CD4-positive, alpha-beta T cell (primary cell): ENCODE results near the gene CENPL. TPM values are rescaled to one million over a fixed set of nuclear protein-coding genes. Genes with fewer than 3 reads are reported as not detected.

ENCODE experiments used
- ATAC-seq: fragments of 200-7000 bp; cut with Tn5 transposase; one replicate; pipeline ENCODE4 v1.10.0; 2022; ENCODE audit warnings: mild to moderate bottlenecking; ENCODE audit not compliant: poor library complexity
- CTCF ChIA-PET: fragments of 350-600 bp; sonication (Branson Sonifier 250); formaldehyde crosslinking; loops from one replicate; lab custom pipeline; 2021; ENCODE audit warnings: antibody characterized with exemption, inconsistent platforms; lab: Charles Lee
- POLR2A ChIA-PET: fragments of 350-600 bp; sonication (Branson Sonifier 250); formaldehyde crosslinking; loops from one replicate; lab custom pipeline; 2021; ENCODE audit warnings: antibody characterized with exemption, inconsistent platforms; lab: Charles Lee
- DNase-seq, 14 experiments: peaks; one replicate each; pipeline ENCODE4 v3.0.0-alpha.2; 2013 to 2020; ENCODE audit warnings: mixed read lengths in 2 of 14
- H3K27ac ChIP-seq, 2 donors: one replicate each; pipeline versions ENCODE4 v1.5.1 to v1.7.0; 2013; ENCODE audit warnings: low read length in 2 of 2, low read depth in 1 of 2, mild to moderate bottlenecking in 1 of 2
- H3K27me3 ChIP-seq, 2 experiments: 1 replicate in 1 of 2; 2 replicates in 1 of 2; pipeline versions ENCODE4 v1.6.1 to v1.7.0; 2013; ENCODE audit warnings: low read length in 2 of 2, control low read depth in 1 of 2, mild to moderate bottlenecking in 1 of 2, moderate library complexity in 1 of 2; ENCODE audit not compliant: insufficient read depth in 2 of 2, control insufficient read depth in 1 of 2
- H3K36me3 ChIP-seq: one replicate; pipeline ENCODE4 v1.6.1; 2013; ENCODE audit warnings: low read length, control low read depth; ENCODE audit not compliant: insufficient read depth
- H3K4me1 ChIP-seq: one replicate; pipeline ENCODE4 v1.6.1; 2013; ENCODE audit warnings: low read length, control low read depth; ENCODE audit not compliant: insufficient read depth
- H3K4me3 ChIP-seq: one replicate; pipeline ENCODE4 v1.5.1; 2013; ENCODE audit warnings: mild to moderate bottlenecking, low read length, moderate library complexity
- H3K9me3 ChIP-seq, 2 experiments: 1 replicate in 1 of 2; 2 replicates in 1 of 2; pipeline versions ENCODE4 v1.6.1 to v1.7.0; 2013; ENCODE audit warnings: low read length in 2 of 2, mild to moderate bottlenecking in 2 of 2, control low read depth in 1 of 2, moderate library complexity in 1 of 2; ENCODE audit not compliant: control insufficient read depth in 1 of 2, insufficient read depth in 1 of 2
- H3K27ac Mint-ChIP-seq: one replicate; pipeline ENCODE4 v1.8.0; 2020; ENCODE audit warnings: mixed read lengths
- H3K27me3 Mint-ChIP-seq: one replicate; pipeline ENCODE4 v1.8.0; 2021; ENCODE audit warnings: mixed read lengths
- H3K36me3 Mint-ChIP-seq: one replicate; pipeline ENCODE4 v1.8.0; 2021; ENCODE audit warnings: low read depth, mixed read lengths
- H3K4me1 Mint-ChIP-seq: one replicate; pipeline ENCODE4 v1.8.0; 2021; ENCODE audit warnings: low read depth, mixed read lengths
- H3K4me3 Mint-ChIP-seq: one replicate; pipeline ENCODE4 v1.8.0; 2020; ENCODE audit warnings: mild to moderate bottlenecking, mixed read lengths
- H3K9me3 Mint-ChIP-seq: one replicate; pipeline ENCODE4 v1.8.0; 2020; ENCODE audit warnings: mixed read lengths
- CTCF ChIP-seq: fragments of 200-600 bp; IDR thresholded peaks from one replicate; pipeline ENCODE4 v1.8.0; 2022; ENCODE audit warnings: antibody characterized with exemption, mild to moderate bottlenecking
- intact Hi-C, 2 experiments: fragments of 100-400 bp; cut with DNase I in 1 of 2; cut with micrococcal nuclease in 1 of 2; formaldehyde crosslinking; loops; one replicate each; pipeline versions ENCODE4 v1.15.1 to v1.9.0; 2023 to 2025; cut with DNase I, micrococcal nuclease
- total RNA-seq, 174 experiments: library from RNA in 2 of 174; stranded (reverse) in 2 of 174; gene quantifications; one replicate each; pipeline ENCODE4 v1.2.3 and lab custom pipeline; 2021 to 2026

Gene CENPL
- total RNA-seq, 2 experiments from 2014 or later, result 3.8 to 4.7 TPM

GRCh38 chr1:173758110-173758509 lies 66.6 kb downstream of the CENPL start:
- ATAC-seq, result no peak
- TF ChIP-seq CTCF, result no peak
- Histone ChIP-seq H3K9me3 (no peaks in the 10 kb centered on the region), H3K27ac (no peak overlapping the region), H3K4me3 (no peak overlapping the region), H3K36me3 (peaks cover 63% of the 10 kb centered on the region), H3K4me1 (no peaks in the 10 kb centered on the region), H3K27me3 (no peaks in the 10 kb centered on the region)
- H3K4me3 Mint-ChIP-seq, result no peak overlapping the region
- peaks cover 8% of the 10 kb centered on the region for H3K9me3 Mint-ChIP-seq
- ChIA-PET CTCF (interaction anchor here (0.6 kb wide), 1 partner anchor 210 kb away, joined by 3 read pairs; no protein-coding TSS in a partner anchor), POLR2A (no interaction called here)
- peaks cover 100% of the 10 kb centered on the region for H3K36me3 Mint-ChIP-seq
- H3K27ac Mint-ChIP-seq, result no peak overlapping the region
- no peaks in the 10 kb centered on the region for H3K4me1 Mint-ChIP-seq
- H3K27me3 Mint-ChIP-seq, result no peaks in the 10 kb centered on the region
- no peak for DNase-seq
- intact Hi-C loops, result no loop called here

- no peak for DNase-seq
- H3K4me1 ChIP-seq, result no peaks in the 10 kb centered on the region
- H3K36me3 ChIP-seq, result peaks cover 67% of the 10 kb centered on the region
- H3K9me3 Mint-ChIP-seq, result peaks cover 8% of the 10 kb centered on the region
- H3K27me3 ChIP-seq, result no peaks in the 10 kb centered on the region
- intact Hi-C loops, result no loop called here
- peaks cover 100% of the 10 kb centered on the region for H3K36me3 Mint-ChIP-seq
- H3K9me3 ChIP-seq, result no peaks in the 10 kb centered on the region
- no peak for TF ChIP-seq CTCF
- CTCF ChIA-PET, result no interaction called here
- H3K4me1 Mint-ChIP-seq, result no peaks in the 10 kb centered on the region
- H3K27ac ChIP-seq, result no peak overlapping the region
- POLR2A ChIA-PET, result no interaction called here
- H3K4me3 ChIP-seq, result no peak overlapping the region
- no peak overlapping the region for H3K27ac Mint-ChIP-seq
- no peaks in the 10 kb centered on the region for H3K27me3 Mint-ChIP-seq
- ATAC-seq, result no peak
- no peak overlapping the region for H3K4me3 Mint-ChIP-seq
These were observed 67.0 kb downstream of the CENPL start for GRCh38 chr1:173757666-173758065.

- TF ChIP-seq CTCF, result no peak
- Mint-ChIP-seq H3K27ac (no peak overlapping the region), H3K4me3 (no peak overlapping the region), H3K36me3 (peaks cover 93% of the 10 kb centered on the region), H3K9me3 (no peaks in the 10 kb centered on the region), H3K4me1 (no peaks in the 10 kb centered on the region), H3K27me3 (no peaks in the 10 kb centered on the region)
- no peak for ATAC-seq
- Histone ChIP-seq H3K27me3 (no peaks in the 10 kb centered on the region), H3K4me3 (no peak overlapping the region), H3K4me1 (no peaks in the 10 kb centered on the region), H3K9me3 (no peaks in the 10 kb centered on the region), H3K27ac (no peak overlapping the region), H3K36me3 (peaks cover 76% of the 10 kb centered on the region)
- DNase-seq, result no peak
- ChIA-PET POLR2A (no interaction called here), CTCF (no interaction called here)
- intact Hi-C loops, result no loop called here
These were observed 70.9 kb downstream of the CENPL start for GRCh38 chr1:173753830-173754229.

Other genes starting within 250 kb of the CENPL start
- not detected for gene SLC9C2, start 221.8 kb downstream of the CENPL start, total RNA-seq
- not detected for gene TEX50, start 189.5 kb downstream of the CENPL start, total RNA-seq
- gene ANKRD45, start 155.0 kb downstream of the CENPL start, total RNA-seq, result not detected
- 10 to 100 TPM; 29.4 to 30.4 TPM for gene KLHL20, start 109.9 kb downstream of the CENPL start, total RNA-seq
- 1 to 10 TPM; 1.7 TPM for gene DARS2, start 210 bp downstream of the CENPL start, total RNA-seq
- 100 to 1,000 TPM; 865 to 867 TPM for gene GAS5, start 43.1 kb upstream of the CENPL start, total RNA-seq
- 10 to 100 TPM; 15.1 to 16.0 TPM for gene ZBTB37, start 43.5 kb upstream of the CENPL start, total RNA-seq
- not detected for gene SERPINC1, start 92.4 kb upstream of the CENPL start, total RNA-seq
- 10 to 100 TPM; 38.0 to 40.4 TPM for gene RC3H1, start 197.5 kb upstream of the CENPL start, total RNA-seq